PC-9 (cell line): ENCODE measurements around the gene NAA20. TPM values are rescaled to one million over a fixed set of nuclear protein-coding genes. Genes with fewer than 3 reads are reported as not detected.
A peak's percentile ranks its signal among the peaks of the same experiment; 100 is the strongest.

Source experiments
- BruUV-seq: library from RNA; stranded (reverse); fragments of 400-500 nt; replicated peaks from 2 replicates; lab custom pipeline; 2021; lab: Mats Ljungman, UMichigan
- CTCF ChIA-PET: fragments of 300-600 bp; sonication (Branson Sonifier 250); formaldehyde crosslinking; loops from one replicate; lab custom pipeline; 2022; ENCODE audit warnings: antibody characterized with exemption; lab: Charles Lee
- POLR2A ChIA-PET: fragments of 300-600 bp; sonication (Branson Sonifier 250); formaldehyde crosslinking; loops from one replicate; lab custom pipeline; 2022; ENCODE audit warnings: antibody characterized with exemption; ENCODE audit not compliant: unreplicated experiment; lab: Charles Lee
- DNase-seq, 2 experiments: peaks; one replicate each; pipeline versions ENCODE4 v3.0.0 to v3.0.0-alpha.2; 2015 to 2022; ENCODE audit warnings: mixed read lengths in 1 of 2
- H2AFZ ChIP-seq: fragments of 200-600 bp; sonication (generic); 2 replicates; pipeline ENCODE4 v1.8.1; 2017; ENCODE audit warnings: antibody characterized with exemption
- H3F3A ChIP-seq: fragments of 200-600 bp; sonication (generic); 2 replicates; pipeline ENCODE4 v1.8.1; 2017; ENCODE audit warnings: antibody characterized with exemption, mild to moderate bottlenecking, low read depth; ENCODE audit not compliant: insufficient read depth
- H3K27ac ChIP-seq: fragments of 200-600 bp; sonication (generic); 2 replicates; pipeline ENCODE4 v1.6.1; 2016; ENCODE audit warnings: mixed run types
- H3K27me3 ChIP-seq: fragments of 200-600 bp; sonication (generic); 2 replicates; pipeline ENCODE4 v1.6.1; 2016; ENCODE audit warnings: low read depth, mixed run types; ENCODE audit not compliant: insufficient read depth
- H3K36me3 ChIP-seq: fragments of 200-600 bp; sonication (generic); 2 replicates; pipeline ENCODE4 v1.6.1; 2016; ENCODE audit warnings: low read depth, mixed run types
- H3K4me1 ChIP-seq: fragments of 200-600 bp; sonication (generic); replicated peaks from 2 replicates; pipeline ENCODE4 v1.6.1; 2016; ENCODE audit warnings: mixed run types; ENCODE audit not compliant: insufficient read depth
- H3K4me2 ChIP-seq: fragments of 200-600 bp; sonication (generic); 2 replicates; pipeline ENCODE4 v1.6.1; 2017; ENCODE audit warnings: mixed run types
- H3K4me3 ChIP-seq: fragments of 200-600 bp; sonication (generic); 2 replicates; pipeline ENCODE4 v1.6.1; 2016; ENCODE audit warnings: mixed run types
- H3K79me2 ChIP-seq: fragments of 200-600 bp; sonication (generic); 2 replicates; pipeline ENCODE4 v1.6.1; 2017; ENCODE audit warnings: low read depth, mixed run types
- H3K9me2 ChIP-seq: fragments of 200-600 bp; sonication (generic); 2 replicates; pipeline ENCODE4 v1.8.1; 2017; ENCODE audit warnings: mild to moderate bottlenecking; ENCODE audit not compliant: insufficient read depth
- H3K9me3 ChIP-seq: fragments of 200-600 bp; sonication (generic); 2 replicates; pipeline ENCODE4 v1.8.1; 2016; ENCODE audit warnings: low read depth; ENCODE audit not compliant: insufficient read depth
- H4K20me1 ChIP-seq: fragments of 200-600 bp; sonication (generic); 2 replicates; pipeline ENCODE4 v1.8.1; 2017; ENCODE audit not compliant: insufficient read depth
- EZH2 ChIP-seq: fragments of 200-600 bp; sonication (generic); IDR thresholded peaks from 2 replicates; pipeline ENCODE4 v1.8.0; 2017; ENCODE audit warnings: antibody characterized with exemption, low read depth
- intact Hi-C: fragments of 100-400 bp; cut with micrococcal nuclease; formaldehyde crosslinking; loops from one replicate; pipeline ENCODE4 v1.10.0; 2022; ENCODE audit not compliant: unreplicated experiment
- total RNA-seq: library from RNA; stranded (reverse); gene quantifications from 2 replicates; pipeline ENCODE4 v1.2.3, GENCODE V29; 2021
- TF ChIP-seq, protein P1 (sequence below): fragments of 200-600 bp; sonication (generic); conservative IDR thresholded peaks from 2 replicates; pipeline ENCODE4 v1.6.1; 2017; ENCODE audit warnings: mixed run types, antibody characterized with exemption, mild to moderate bottlenecking, moderate library complexity

Gene NAA20
- total RNA-seq, 1 experiment from 2014 or later, result 167 TPM

DNA sequence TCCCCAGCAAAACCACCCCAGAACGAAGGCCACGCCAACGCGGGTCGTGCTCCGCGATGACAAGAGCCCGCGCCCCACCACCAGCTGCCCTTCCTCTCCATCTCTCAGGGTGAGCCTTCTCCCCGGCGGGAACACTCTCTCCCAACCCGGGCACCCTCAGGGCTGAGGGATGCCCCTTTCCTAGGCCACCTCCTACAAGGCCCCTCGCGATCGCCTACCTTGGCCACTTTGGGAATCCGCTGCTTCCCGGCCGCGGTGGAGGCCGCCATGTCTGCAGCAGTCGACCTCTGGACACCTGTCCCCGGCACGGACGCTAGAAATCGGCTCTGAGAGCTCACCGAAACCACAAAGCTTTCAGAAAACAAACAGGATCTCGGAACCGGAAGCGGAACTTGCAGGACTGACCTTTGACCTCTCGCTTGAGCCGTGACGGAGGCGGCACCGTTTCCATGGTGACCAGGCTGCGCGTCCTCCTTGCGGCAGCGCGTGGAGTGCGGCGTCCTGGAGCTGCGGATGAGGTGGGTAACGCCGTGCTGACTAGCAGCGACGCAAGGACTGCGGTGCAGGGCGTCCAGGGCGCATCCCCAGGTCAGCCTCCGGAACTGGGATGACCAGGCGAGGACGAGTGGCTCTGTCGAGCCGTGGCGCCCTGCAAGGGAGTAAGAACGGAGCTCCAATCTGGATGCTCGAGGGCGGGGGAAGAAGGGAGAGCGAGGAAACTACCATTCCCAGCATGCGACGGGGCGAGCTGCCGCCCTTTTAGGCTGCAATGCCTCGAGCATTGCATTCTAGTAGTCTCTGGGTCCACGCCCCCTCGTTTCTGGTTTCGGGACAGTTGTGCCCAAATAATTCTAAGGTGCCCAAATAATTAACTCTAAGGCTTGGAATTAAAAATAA is 35.2 kb downstream of the NAA20 start, which contains the start of the genes CFAP61 and CRNKL1:
CFAP61 (plus strand) TSS at position 459 of the 897 bp plus-strand sequence. CDS start 4,122 bp downstream, outside the sequence.
CRNKL1 (minus strand) TSS at position 393 of the 897 bp plus-strand sequence; CDS start at position 269, 124 bp downstream.
- Histone ChIP-seq H4K20me1 (peaks cover 2% of the 10 kb centered on the region; the same call in 1 of the 2 replicates), H3K9me2 (no peaks in the 10 kb centered on the region), H3F3A (no peaks in the 10 kb centered on the region), H3K27me3 (no peaks in the 10 kb centered on the region), H3K79me2 (peaks cover 24% of the 10 kb centered on the region), H3K36me3 (peaks cover 31% of the 10 kb centered on the region), H2AFZ (peak within 1 kb of the TSS; percentile 98), H3K9me3 (no peaks in the 10 kb centered on the region), H3K4me3 (peak within 1 kb of the TSS; percentile 94), H3K27ac (peak within 1 kb of the TSS; percentile 74), H3K4me1 (peaks cover 10% of the 10 kb centered on the region), H3K4me2 (peak within 1 kb of the TSS; percentile 100)
- intact Hi-C loops, result loop anchor here (5.0 kb wide), 2 partner anchors 35 to 660 kb away; partner anchors contain the start of genes NAA20 and RALGAPA2
- DNase-seq, result peak; percentile 92 to 96
- ChIA-PET CTCF (interaction anchor here (0.6 kb wide), 1 partner anchor 59 kb away, joined by 3 read pairs; no protein-coding TSS in a partner anchor), POLR2A (interaction anchor here (0.6 to 1.0 kb wide), 8 partner anchors 14 to 1250 kb away, joined by 3 to 8 read pairs (median 3); partner anchors contain the start of gene NAA20)
- TF ChIP-seq, protein P1, sequence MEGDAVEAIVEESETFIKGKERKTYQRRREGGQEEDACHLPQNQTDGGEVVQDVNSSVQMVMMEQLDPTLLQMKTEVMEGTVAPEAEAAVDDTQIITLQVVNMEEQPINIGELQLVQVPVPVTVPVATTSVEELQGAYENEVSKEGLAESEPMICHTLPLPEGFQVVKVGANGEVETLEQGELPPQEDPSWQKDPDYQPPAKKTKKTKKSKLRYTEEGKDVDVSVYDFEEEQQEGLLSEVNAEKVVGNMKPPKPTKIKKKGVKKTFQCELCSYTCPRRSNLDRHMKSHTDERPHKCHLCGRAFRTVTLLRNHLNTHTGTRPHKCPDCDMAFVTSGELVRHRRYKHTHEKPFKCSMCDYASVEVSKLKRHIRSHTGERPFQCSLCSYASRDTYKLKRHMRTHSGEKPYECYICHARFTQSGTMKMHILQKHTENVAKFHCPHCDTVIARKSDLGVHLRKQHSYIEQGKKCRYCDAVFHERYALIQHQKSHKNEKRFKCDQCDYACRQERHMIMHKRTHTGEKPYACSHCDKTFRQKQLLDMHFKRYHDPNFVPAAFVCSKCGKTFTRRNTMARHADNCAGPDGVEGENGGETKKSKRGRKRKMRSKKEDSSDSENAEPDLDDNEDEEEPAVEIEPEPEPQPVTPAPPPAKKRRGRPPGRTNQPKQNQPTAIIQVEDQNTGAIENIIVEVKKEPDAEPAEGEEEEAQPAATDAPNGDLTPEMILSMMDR, result no peak
- no peak for TF ChIP-seq EZH2
- BruUV-seq, result no TSS peak

DNA sequence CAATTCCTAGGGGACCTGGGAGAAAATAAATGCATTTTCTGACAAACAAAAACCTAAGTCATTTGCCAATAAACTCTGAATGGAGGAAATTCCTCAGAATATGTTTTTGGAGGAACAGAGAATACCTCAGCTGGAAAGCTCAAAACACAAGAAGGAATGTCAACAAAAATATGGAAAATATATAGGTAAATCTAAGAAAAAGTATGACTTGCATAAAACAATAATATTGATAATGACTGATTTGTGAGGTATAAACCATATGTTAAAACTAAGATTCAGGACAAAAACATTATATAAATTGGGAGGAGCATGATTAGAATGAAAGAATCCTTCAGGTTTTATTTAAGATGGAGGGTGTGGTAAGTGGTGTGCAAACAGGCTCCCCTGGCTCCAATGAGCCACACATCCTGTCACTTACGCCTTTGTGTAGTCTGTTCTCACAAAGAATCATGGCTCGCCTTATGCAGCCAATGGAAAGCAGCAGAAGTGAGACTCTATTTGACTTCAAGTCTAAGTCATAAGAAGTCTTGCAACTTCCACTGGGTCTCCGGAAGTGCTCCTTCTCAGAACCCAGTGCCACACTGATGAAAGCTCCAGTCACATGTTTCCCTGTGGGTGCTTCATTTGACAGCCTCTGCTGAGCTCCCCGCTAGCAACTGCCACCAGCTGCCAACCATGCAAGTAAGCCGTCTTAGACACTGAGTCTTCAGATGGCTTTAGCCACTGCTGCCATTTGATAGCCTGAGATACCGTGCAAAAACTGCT is 43.3 kb downstream of the NAA20 start:
- Histone ChIP-seq H3K9me2 (no peaks in the 10 kb centered on the region), H3F3A (no peaks in the 10 kb centered on the region), H3K27ac (no peak overlapping the region), H3K27me3 (peaks cover 16% of the 10 kb centered on the region), H3K36me3 (no peaks in the 10 kb centered on the region), H3K79me2 (no peaks in the 10 kb centered on the region), H3K4me1 (no peaks in the 10 kb centered on the region), H2AFZ (0 out of 2 replicates have a peak overlapping the region, but pooled peaks have one; percentile 10), H3K4me3 (no peak overlapping the region), H3K9me3 (no peaks in the 10 kb centered on the region), H3K4me2 (no peak overlapping the region), H4K20me1 (no peaks in the 10 kb centered on the region)
- no TSS peak for BruUV-seq
- ChIA-PET POLR2A (no interaction called here), CTCF (no interaction called here)
- no peak for DNase-seq
- TF ChIP-seq EZH2, result no peak
- TF ChIP-seq, protein P1, result no peak
- intact Hi-C loops, result no loop called here
